Activated T-cell treated with anti-CD3 and anti-CD28 coated beads, Interleukin-2, amount 50 U/mL, for 48 hours (primary cell): ENCODE results near the gene MECP2.
"Not testable (repeated sequence)": the region's sequence is repeated elsewhere in the genome, so short reads cannot be mapped to it uniquely, and the experiment has no call there.

Experiments
- DNase-seq, 2 experiments: peaks; one replicate each; pipeline ENCODE4 v3.0.0-alpha.2; 2020

Gene MECP2

GRCh38 chrX:154015581-154016264, 81.8 kb downstream of the MECP2 start:
- no peak for DNase-seq

GRCh38 chrX:154014429-154015380, 82.8 kb downstream of the MECP2 start:
- DNase-seq, result no peak

GRCh38 chrX:154013614-154014360, 83.7 kb downstream of the MECP2 start:
- peak; percentile 62 to 72 for DNase-seq

- no peak for DNase-seq
Measured at GRCh38 chrX:154013001-154013421, 84.5 kb downstream of the MECP2 start.

GRCh38 chrX:154012336-154012991, 85.1 kb downstream of the MECP2 start:
- DNase-seq, result no peak

- no peak for DNase-seq
Measured at GRCh38 chrX:154011376-154012335, 85.9 kb downstream of the MECP2 start.

- DNase-seq, result no peak
Measured at GRCh38 chrX:154010330-154011087, 87.0 kb downstream of the MECP2 start.

GRCh38 chrX:154008521-154008920, 89.0 kb downstream of the MECP2 start:
- DNase-seq, result no peak

GRCh38 chrX:154006947-154007346, 90.6 kb downstream of the MECP2 start:
- no peak for DNase-seq

- DNase-seq, result no peak
Measured at GRCh38 chrX:154004315-154004714, 93.2 kb downstream of the MECP2 start.

- peak; percentile 65 to 69 for DNase-seq
Measured at GRCh38 chrX:154002215-154002719, 95.2 kb downstream of the MECP2 start.

GRCh38 chrX:154000051-154000450, 97.5 kb downstream of the MECP2 start:
- no peak for DNase-seq

GRCh38 chrX:153999359-154000037, 98.0 kb downstream of the MECP2 start:
- DNase-seq, result no peak

- DNase-seq, result no peak
Measured at GRCh38 chrX:153995504-153995903, 102.0 kb downstream of the MECP2 start.

- DNase-seq, result not testable (repeated sequence)
Measured at GRCh38 chrX:153994398-153994797, 103.1 kb downstream of the MECP2 start.

- DNase-seq, result no peak
Measured at GRCh38 chrX:153993978-153994377, 103.5 kb downstream of the MECP2 start.

GRCh38 chrX:153993079-153993478, 104.4 kb downstream of the MECP2 start:
- DNase-seq, result no peak

GRCh38 chrX:153992180-153992579, 105.3 kb downstream of the MECP2 start:
- no peak for DNase-seq

- no peak for DNase-seq
Measured at GRCh38 chrX:153991013-153991580, 106.4 kb downstream of the MECP2 start.
